ENCODE results near the gene PRIM1. TPM values are rescaled to one million over a fixed set of nuclear protein-coding genes. Genes with fewer than 3 reads are reported as not detected.

Gene PRIM1
- total and polyA plus RNA-seq, 2 of the 13 experiments (the other 11 are each of a cell fraction or from before 2014, with no cell fraction given): 30.0 to 47.3 TPM

DNA sequence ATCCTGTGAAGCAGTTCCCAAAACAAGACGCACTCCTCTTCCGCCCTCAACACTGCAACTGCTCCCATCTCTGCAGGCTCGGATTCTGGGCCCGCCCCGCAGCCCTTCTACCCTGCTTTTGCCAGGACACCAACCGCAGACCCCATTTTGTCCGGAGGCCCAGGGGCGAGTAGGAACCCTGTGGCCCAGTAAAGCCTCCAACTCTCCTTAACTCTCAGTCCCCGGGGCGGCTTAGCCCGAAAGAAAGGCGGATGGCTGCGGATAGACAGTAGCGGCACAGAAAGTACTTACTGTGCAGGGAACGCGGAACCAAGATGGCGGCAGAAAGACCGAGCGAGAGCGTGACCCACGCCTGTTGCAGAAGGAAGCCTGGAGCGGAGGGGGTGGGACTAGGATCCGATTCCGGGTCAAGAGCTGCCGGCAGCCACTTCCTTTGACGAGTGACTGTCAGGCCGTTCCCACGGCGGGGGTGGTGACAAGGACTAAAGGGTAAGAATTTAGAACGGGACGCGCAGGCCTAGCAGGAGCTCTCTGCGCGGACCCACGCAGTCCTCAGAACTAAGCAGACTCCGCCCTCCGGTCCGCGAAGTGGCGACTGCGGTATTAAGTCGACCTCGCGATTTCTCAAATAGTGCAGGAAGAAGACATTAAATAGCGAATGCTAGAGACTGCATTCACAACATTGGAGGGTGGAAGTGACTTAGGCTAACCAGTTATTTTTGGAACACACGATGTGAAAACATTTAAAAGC lies 27.0 kb downstream of the PRIM1 start, which contains the start of gene NACA (continued):
- TF ChIP-seq, protein P1, sequence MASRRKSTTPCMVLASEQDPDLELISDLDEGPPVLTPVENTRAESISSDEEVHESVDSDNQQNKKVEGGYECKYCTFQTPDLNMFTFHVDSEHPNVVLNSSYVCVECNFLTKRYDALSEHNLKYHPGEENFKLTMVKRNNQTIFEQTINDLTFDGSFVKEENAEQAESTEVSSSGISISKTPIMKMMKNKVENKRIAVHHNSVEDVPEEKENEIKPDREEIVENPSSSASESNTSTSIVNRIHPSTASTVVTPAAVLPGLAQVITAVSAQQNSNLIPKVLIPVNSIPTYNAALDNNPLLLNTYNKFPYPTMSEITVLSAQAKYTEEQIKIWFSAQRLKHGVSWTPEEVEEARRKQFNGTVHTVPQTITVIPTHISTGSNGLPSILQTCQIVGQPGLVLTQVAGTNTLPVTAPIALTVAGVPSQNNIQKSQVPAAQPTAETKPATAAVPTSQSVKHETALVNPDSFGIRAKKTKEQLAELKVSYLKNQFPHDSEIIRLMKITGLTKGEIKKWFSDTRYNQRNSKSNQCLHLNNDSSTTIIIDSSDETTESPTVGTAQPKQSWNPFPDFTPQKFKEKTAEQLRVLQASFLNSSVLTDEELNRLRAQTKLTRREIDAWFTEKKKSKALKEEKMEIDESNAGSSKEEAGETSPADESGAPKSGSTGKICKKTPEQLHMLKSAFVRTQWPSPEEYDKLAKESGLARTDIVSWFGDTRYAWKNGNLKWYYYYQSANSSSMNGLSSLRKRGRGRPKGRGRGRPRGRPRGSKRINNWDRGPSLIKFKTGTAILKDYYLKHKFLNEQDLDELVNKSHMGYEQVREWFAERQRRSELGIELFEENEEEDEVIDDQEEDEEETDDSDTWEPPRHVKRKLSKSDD (CRISPR knock-in tag; IDR thresholded peaks at IDR 0.05; ENCODE audit: low read depth): 0 out of 2 replicates have a peak, but pooled peaks have one; percentile 76
- TF ChIP-seq, protein P2, sequence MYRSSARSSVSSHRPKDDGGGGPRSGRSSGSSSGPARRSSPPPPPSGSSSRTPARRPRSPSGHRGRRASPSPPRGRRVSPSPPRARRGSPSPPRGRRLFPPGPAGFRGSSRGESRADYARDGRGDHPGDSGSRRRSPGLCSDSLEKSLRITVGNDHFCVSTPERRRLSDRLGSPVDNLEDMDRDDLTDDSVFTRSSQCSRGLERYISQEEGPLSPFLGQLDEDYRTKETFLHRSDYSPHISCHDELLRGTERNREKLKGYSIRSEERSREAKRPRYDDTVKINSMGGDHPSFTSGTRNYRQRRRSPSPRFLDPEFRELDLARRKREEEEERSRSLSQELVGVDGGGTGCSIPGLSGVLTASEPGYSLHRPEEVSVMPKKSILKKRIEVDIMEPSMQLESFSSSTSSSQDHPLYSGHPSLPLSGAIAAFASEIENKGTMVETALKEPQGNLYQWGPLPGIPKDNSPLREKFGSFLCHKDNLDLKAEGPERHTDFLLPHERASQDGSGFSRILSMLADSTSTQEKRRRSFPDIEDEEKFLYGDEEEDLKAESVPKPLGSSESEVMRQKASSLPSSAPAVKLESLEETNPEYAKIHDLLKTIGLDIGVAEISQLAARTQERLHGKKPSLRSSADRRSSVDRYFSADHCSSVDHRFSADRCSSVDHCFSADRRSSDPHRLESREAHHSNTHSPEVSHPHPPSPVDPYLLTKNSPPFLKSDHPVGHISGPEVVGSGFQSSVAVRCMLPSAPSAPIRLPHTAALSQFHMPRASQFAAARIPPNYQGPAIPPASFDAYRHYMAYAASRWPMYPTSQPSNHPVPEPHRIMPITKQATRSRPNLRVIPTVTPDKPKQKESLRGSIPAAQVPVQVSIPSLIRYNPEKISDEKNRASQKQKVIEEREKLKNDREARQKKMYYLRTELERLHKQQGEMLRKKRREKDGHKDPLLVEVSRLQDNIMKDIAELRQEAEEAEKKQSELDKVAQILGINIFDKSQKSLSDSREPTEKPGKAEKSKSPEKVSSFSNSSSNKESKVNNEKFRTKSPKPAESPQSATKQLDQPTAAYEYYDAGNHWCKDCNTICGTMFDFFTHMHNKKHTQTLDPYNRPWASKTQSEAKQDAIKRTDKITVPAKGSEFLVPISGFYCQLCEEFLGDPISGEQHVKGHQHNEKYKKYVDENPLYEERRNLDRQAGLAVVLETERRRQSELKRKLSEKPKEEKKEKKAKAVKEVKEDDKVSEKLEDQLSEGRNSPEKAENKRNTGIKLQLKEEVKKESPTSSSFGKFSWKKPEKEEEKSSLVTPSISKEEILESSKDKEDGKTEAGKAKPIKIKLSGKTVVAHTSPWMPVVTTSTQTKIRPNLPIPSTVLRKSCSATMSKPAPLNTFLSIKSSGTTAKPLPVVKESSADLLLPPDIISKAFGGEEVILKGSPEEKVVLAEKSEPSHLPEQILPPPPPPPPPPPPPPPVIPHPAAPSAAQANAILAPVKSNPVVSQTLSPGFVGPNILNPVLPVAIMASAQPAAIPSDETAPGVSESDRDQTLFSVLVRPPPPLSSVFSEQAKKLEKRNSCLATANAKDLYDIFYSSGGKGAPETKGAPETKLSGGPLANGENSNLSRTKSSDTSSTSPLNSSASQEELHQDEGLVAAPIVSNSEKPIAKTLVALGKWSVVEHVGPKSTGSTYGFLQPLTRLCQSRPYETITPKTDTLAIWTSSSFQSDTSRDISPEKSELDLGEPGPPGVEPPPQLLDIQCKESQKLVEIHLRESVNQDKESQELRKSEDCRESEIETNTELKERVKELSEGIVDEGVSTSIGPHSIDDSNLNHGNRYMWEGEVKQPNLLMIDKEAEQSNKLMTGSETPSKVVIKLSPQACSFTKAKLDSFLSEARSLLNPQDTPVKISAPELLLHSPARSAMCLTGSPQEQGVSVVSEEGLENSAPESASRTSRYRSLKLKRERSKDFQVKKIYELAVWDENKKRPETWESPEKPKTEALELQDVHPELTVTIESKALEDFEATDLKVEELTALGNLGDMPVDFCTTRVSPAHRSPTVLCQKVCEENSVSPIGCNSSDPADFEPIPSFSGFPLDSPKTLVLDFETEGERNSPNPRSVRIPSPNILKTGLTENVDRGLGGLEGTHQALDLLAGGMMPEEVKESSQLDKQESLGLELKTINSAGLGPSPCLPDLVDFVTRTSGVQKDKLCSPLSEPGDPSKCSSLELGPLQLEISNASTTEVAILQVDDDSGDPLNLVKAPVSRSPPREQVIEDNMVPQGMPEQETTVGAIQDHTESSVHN (CRISPR knock-in tag; IDR thresholded peaks at IDR 0.05): peak; percentile 29; the same call in 1 of the 2 replicates
- peak; percentile 97 for TF ChIP-seq ZNF558 (CRISPR knock-in tag; IDR thresholded peaks at IDR 0.05; ENCODE audit: borderline replicate concordance)
- TF ChIP-seq CBX5 (CRISPR knock-in tag; IDR thresholded peaks at IDR 0.05; ENCODE audit: borderline replicate concordance): peak; percentile 40; the same call in 1 of the 2 replicates
- TF ChIP-seq ZFP1 (CRISPR knock-in tag; IDR thresholded peaks at IDR 0.05): peak; percentile 87
- TF ChIP-seq ZNF343 (CRISPR knock-in tag; IDR thresholded peaks at IDR 0.05): peak; percentile 90
- TF ChIP-seq ZNF350 (CRISPR knock-in tag; IDR thresholded peaks at IDR 0.05; ENCODE audit: borderline replicate concordance, low read depth): peak; percentile 98
- TF ChIP-seq EED (CRISPR knock-in tag; IDR thresholded peaks at IDR 0.05): peak; percentile 66; the same call in 1 of the 2 replicates
- TF ChIP-seq, protein P3, sequence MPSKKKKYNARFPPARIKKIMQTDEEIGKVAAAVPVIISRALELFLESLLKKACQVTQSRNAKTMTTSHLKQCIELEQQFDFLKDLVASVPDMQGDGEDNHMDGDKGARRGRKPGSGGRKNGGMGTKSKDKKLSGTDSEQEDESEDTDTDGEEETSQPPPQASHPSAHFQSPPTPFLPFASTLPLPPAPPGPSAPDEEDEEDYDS (CRISPR knock-in tag; IDR thresholded peaks at IDR 0.05): peak; percentile 82; the same call in 1 of the 2 replicates
- peak; percentile 87; the same call in 1 of the 2 replicates for TF ChIP-seq MYNN (CRISPR knock-in tag; IDR thresholded peaks at IDR 0.05; ENCODE audit: low read depth)
- TF ChIP-seq ZBTB14 (CRISPR knock-in tag; IDR thresholded peaks at IDR 0.05): 0 out of 2 replicates have a peak, but pooled peaks have one; percentile 42
- TF ChIP-seq KMT2B (CRISPR knock-in tag; IDR thresholded peaks at IDR 0.05): peak; percentile 91
- TF ChIP-seq PHF8 (CRISPR knock-in tag; IDR thresholded peaks at IDR 0.05): peak; percentile 94
- TF ChIP-seq IRF2 (CRISPR knock-in tag; IDR thresholded peaks at IDR 0.05): peak; percentile 85
